ENCODE measurements around the gene ELP6. TPM values are rescaled to one million over a fixed set of nuclear protein-coding genes. Genes with fewer than 3 reads are reported as not detected.

ELP6 gene
- total and polyA plus RNA-seq, 4 donors: 18.8 to 21.4 (median 19.5) TPM

- 71% methylated on average over 3 of the region's 3 CpGs for WGBS
Measured at GRCh38 chr3:47455806-47456452, 57.6 kb downstream of the ELP6 start.

GRCh38 chr3:47452453-47453215 lies 60.9 kb downstream of the ELP6 start:
- 69% methylated on average over 4 of the region's 4 CpGs for WGBS
- H3K9ac ChIP-seq (ENCODE audit: low read depth in 1 of 2, low read length in 2 of 2): no peak overlapping the region

More at GRCh38 chr3:47455806-47456452, 57.6 kb downstream of the ELP6 start:
- no peak for DNase-seq (ENCODE audit: low spot score)
- Histone ChIP-seq H3K4me3 (ENCODE audit: low read depth in 1 of 3, low read length in 3 of 3) (no peak overlapping the region), H3K27me3 (ENCODE audit: control insufficient read depth in 4 of 4, insufficient read depth in 4 of 4, low read length in 3 of 4) (no peaks in the 10 kb centered on the region), H3K9me3 (ENCODE audit: control insufficient read depth in 4 of 4, low read length in 3 of 4) (no peaks in the 10 kb centered on the region), H3K9ac (ENCODE audit: low read depth in 1 of 2, low read length in 2 of 2) (no peak overlapping the region), H3K4me1 (ENCODE audit: control insufficient read depth in 4 of 4, insufficient read depth in 4 of 4, low read length in 3 of 4) (peaks cover 4 to 22% (median 8%) of the 10 kb centered on the region in 4 donors), H3K27ac (ENCODE audit: low read depth in 1 of 2, low read length in 2 of 2) (peak overlapping the region in 1 of 2 donors; percentile 7), H3K36me3 (ENCODE audit: control insufficient read depth in 4 of 4, insufficient read depth in 3 of 4, low read depth in 1 of 4, low read length in 3 of 4) (peaks cover 0 to 2% (median 0%) of the 10 kb centered on the region in 4 donors)
- TF ChIP-seq FOXA1 (IDR thresholded peaks at IDR 0.05): no peak
- no peak for TF ChIP-seq HNF4G (IDR thresholded peaks at IDR 0.05)

More at GRCh38 chr3:47452453-47453215, 60.9 kb downstream of the ELP6 start:
- H3K36me3 ChIP-seq (ENCODE audit: control insufficient read depth in 4 of 4, insufficient read depth in 3 of 4, low read depth in 1 of 4, low read length in 3 of 4): no peaks in the 10 kb centered on the region
- no peak overlapping the region for H3K27ac ChIP-seq (ENCODE audit: low read depth in 1 of 2, low read length in 2 of 2)
- TF ChIP-seq YY1 (IDR thresholded peaks at IDR 0.05) (no peak), TAF1 (conservative IDR thresholded peaks at IDR 0.05) (no peak), EGR1 (IDR thresholded peaks at IDR 0.05; ENCODE audit: low read depth in 2 of 2) (no peak), REST (IDR thresholded peaks at IDR 0.05) (no peak), GABPA (IDR thresholded peaks at IDR 0.05 in 1 of 2, conservative IDR thresholded peaks at IDR 0.05 in 1 of 2) (no peak), NR2F2 (IDR thresholded peaks at IDR 0.05) (no peak), JUND (IDR thresholded peaks at IDR 0.05) (no peak), SP1 (IDR thresholded peaks at IDR 0.05) (no peak), FOXA1 (IDR thresholded peaks at IDR 0.05) (no peak), RXRA (IDR thresholded peaks at IDR 0.05) (no peak), ATF3 (IDR thresholded peaks at IDR 0.05) (no peak), FOXA2 (IDR thresholded peaks at IDR 0.05) (no peak), HNF4G (IDR thresholded peaks at IDR 0.05) (no peak), HNF4A (conservative IDR thresholded peaks at IDR 0.05) (no peak), ZBTB33 (IDR thresholded peaks at IDR 0.05) (no peak), RAD21 (IDR thresholded peaks at IDR 0.05) (no peak)
- TF ChIP-seq, protein P1, sequence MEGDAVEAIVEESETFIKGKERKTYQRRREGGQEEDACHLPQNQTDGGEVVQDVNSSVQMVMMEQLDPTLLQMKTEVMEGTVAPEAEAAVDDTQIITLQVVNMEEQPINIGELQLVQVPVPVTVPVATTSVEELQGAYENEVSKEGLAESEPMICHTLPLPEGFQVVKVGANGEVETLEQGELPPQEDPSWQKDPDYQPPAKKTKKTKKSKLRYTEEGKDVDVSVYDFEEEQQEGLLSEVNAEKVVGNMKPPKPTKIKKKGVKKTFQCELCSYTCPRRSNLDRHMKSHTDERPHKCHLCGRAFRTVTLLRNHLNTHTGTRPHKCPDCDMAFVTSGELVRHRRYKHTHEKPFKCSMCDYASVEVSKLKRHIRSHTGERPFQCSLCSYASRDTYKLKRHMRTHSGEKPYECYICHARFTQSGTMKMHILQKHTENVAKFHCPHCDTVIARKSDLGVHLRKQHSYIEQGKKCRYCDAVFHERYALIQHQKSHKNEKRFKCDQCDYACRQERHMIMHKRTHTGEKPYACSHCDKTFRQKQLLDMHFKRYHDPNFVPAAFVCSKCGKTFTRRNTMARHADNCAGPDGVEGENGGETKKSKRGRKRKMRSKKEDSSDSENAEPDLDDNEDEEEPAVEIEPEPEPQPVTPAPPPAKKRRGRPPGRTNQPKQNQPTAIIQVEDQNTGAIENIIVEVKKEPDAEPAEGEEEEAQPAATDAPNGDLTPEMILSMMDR (IDR thresholded peaks at IDR 0.05; ENCODE audit: low read depth, low read length, missing input control): no peak
- TF ChIP-seq, protein P2, sequence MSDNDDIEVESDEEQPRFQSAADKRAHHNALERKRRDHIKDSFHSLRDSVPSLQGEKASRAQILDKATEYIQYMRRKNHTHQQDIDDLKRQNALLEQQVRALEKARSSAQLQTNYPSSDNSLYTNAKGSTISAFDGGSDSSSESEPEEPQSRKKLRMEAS (IDR thresholded peaks at IDR 0.05): no peak
- no peak for DNase-seq (ENCODE audit: low spot score)
- H3K9me3 ChIP-seq (ENCODE audit: control insufficient read depth in 4 of 4, low read length in 3 of 4): no peaks in the 10 kb centered on the region
- H3K4me3 ChIP-seq (ENCODE audit: low read depth in 1 of 3, low read length in 3 of 3): no peak overlapping the region
- H3K27me3 ChIP-seq (ENCODE audit: control insufficient read depth in 4 of 4, insufficient read depth in 4 of 4, low read length in 3 of 4): no peaks in the 10 kb centered on the region
- H3K4me1 ChIP-seq (ENCODE audit: control insufficient read depth in 4 of 4, insufficient read depth in 4 of 4, low read length in 3 of 4): peaks cover 4 to 18% (median 10%) of the 10 kb centered on the region in 4 donors

All from liver (tissue), 9 donors.